Gastroesophageal sphincter (tissue), 4 donors: ENCODE measurements around the gene DMAP1. TPM values are rescaled to one million over a fixed set of nuclear protein-coding genes. Genes with fewer than 3 reads are reported as not detected.
A peak's percentile ranks its signal among the peaks of the same experiment; 100 is the strongest.

Experiments used
- ATAC-seq: fragments of 150-250 bp; one replicate; pipeline ENCODE4 v1.9.1; 2016; ENCODE audit warnings: mild to moderate bottlenecking, moderate library complexity
- H3K27ac ChIP-seq, 4 donors: fragments of 200-600 bp; sonication (generic) in 3 of 4; 1 replicate in 3 of 4; 2 replicates in 1 of 4; pipeline ENCODE4 v1.5.1; 2016 to 2019
- H3K27me3 ChIP-seq: fragments of 200-600 bp; sonication (generic); one replicate; pipeline ENCODE4 v1.5.1; 2019
- H3K36me3 ChIP-seq, 2 donors: fragments of 200-600 bp; sonication (generic); one replicate each; pipeline ENCODE4 v1.5.1; 2019; ENCODE audit warnings: control low read depth in 1 of 2
- H3K4me1 ChIP-seq, 3 donors: fragments of 200-600 bp; sonication (generic); 1 replicate in 2 of 3; 2 replicates in 1 of 3; pipeline ENCODE4 v1.5.1; 2016 to 2019; ENCODE audit warnings: control low read depth in 2 of 3
- H3K4me3 ChIP-seq, 2 donors: fragments of 200-600 bp; sonication (generic); one replicate each; pipeline ENCODE4 v1.5.1; 2019; ENCODE audit warnings: mild to moderate bottlenecking in 1 of 2, moderate library complexity in 1 of 2
- H3K9me3 ChIP-seq, 3 donors: fragments of 200-600 bp; sonication (generic); one replicate each; pipeline ENCODE4 v1.5.1; 2017 to 2019; ENCODE audit warnings: control low read depth in 2 of 3
- EP300 ChIP-seq: sonication (generic); formaldehyde crosslinking; IDR thresholded peaks from one replicate; pipeline ENCODE4 v1.6.1; 2017; ENCODE audit warnings: antibody characterized with exemption, mild to moderate bottlenecking
- POLR2A ChIP-seq, 2 donors: fragments of 450-650 bp; IDR thresholded peaks; one replicate each; pipeline ENCODE4 v1.6.1; 2017; ENCODE audit warnings: antibody characterized with exemption in 2 of 2, mild to moderate bottlenecking in 2 of 2, moderate library complexity in 1 of 2
- POLR2AphosphoS5 ChIP-seq: sonication (generic); formaldehyde crosslinking; IDR thresholded peaks from one replicate; pipeline ENCODE4 v1.6.1; 2017; ENCODE audit warnings: antibody characterized with exemption
- WGBS, 2 donors: methylation state at CpG; one replicate each; pipeline ENCODE4 v1.1.5; 2018; ENCODE audit warnings: low coverage in 1 of 2; 5-methylcytosine and 5-hydroxymethylcytosine counted together
- total RNA-seq, 4 donors: library from RNA; depleted of rRNA; stranded (reverse); fragments of >200 nt; gene quantifications; one replicate each; pipeline ENCODE4 v1.1.0, GENCODE V29; 2016
- TF ChIP-seq, protein P1 (sequence below), 4 experiments: fragments of 200-600 bp in 2 of 4; fragments of 450-650 bp in 2 of 4; sonication (generic) in 1 of 4; IDR thresholded peaks; one replicate each; pipeline ENCODE4 v1.5.1; 2017 to 2019; ENCODE audit warnings: antibody characterized with exemption in 4 of 4, mild to moderate bottlenecking in 2 of 4, moderate library complexity in 2 of 4

DMAP1 gene
- total RNA-seq, 4 donors from 2014 or later, result 28.0 to 37.1 (median 33.7) TPM

- Histone ChIP-seq H3K9me3 (no peaks in the 10 kb centered on the region), H3K27ac (no peak overlapping the region), H3K27me3 (peaks cover 6% of the 10 kb centered on the region), H3K4me1 (peaks cover 0 to 9% (median 5%) of the 10 kb centered on the region in 3 donors), H3K36me3 (no peaks in the 10 kb centered on the region), H3K4me3 (no peak overlapping the region)
- no peak for TF ChIP-seq POLR2A (IDR thresholded peaks at IDR 0.05)
- TF ChIP-seq, protein P1, sequence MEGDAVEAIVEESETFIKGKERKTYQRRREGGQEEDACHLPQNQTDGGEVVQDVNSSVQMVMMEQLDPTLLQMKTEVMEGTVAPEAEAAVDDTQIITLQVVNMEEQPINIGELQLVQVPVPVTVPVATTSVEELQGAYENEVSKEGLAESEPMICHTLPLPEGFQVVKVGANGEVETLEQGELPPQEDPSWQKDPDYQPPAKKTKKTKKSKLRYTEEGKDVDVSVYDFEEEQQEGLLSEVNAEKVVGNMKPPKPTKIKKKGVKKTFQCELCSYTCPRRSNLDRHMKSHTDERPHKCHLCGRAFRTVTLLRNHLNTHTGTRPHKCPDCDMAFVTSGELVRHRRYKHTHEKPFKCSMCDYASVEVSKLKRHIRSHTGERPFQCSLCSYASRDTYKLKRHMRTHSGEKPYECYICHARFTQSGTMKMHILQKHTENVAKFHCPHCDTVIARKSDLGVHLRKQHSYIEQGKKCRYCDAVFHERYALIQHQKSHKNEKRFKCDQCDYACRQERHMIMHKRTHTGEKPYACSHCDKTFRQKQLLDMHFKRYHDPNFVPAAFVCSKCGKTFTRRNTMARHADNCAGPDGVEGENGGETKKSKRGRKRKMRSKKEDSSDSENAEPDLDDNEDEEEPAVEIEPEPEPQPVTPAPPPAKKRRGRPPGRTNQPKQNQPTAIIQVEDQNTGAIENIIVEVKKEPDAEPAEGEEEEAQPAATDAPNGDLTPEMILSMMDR (IDR thresholded peaks at IDR 0.05), result no peak
- no peak for TF ChIP-seq POLR2AphosphoS5
- no peak for TF ChIP-seq EP300
- no peak for ATAC-seq
Observed at GRCh38 chr1:44208226-44208625, 5.0 kb upstream of the DMAP1 start.

DNA sequence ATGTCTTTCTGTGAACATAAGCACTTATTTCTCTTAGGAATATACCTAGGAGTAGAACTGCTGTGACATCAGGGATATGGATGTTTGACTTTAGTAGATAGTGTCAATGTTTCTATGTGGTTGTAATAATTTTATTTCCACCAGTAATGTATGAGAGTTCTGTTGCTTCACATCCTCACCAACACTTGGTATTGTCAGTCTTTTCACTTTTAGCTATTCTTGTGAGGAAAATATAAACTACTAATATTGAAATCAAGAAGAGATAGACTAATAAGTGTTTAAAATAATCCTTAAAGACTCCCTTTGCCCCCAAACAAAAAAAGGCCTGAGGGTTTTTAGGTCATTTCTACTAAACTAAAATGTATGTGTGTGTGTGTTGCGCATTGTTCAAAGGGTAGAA, 2.7 kb upstream of the DMAP1 start:
- peaks cover 6% of the 10 kb centered on the region for H3K27me3 ChIP-seq
- ATAC-seq, result no peak
- H3K4me3 ChIP-seq, result no peak overlapping the region
- 100% methylated on average over 1 of the region's 1 CpG for WGBS, 2 donors
- no peak overlapping the region for H3K27ac ChIP-seq
- peaks cover 0 to 13% of the 10 kb centered on the region in 2 donors for H3K36me3 ChIP-seq
- H3K9me3 ChIP-seq, result no peaks in the 10 kb centered on the region
- H3K4me1 ChIP-seq, result peaks cover 0 to 23% (median 13%) of the 10 kb centered on the region in 3 donors
- TF ChIP-seq, protein P1 (IDR thresholded peaks at IDR 0.05), result no peak
- TF ChIP-seq POLR2A (IDR thresholded peaks at IDR 0.05) (no peak), EP300 (no peak), POLR2AphosphoS5 (no peak)

- H3K9me3 ChIP-seq, result no peaks in the 10 kb centered on the region
- peaks cover 0 to 33% of the 10 kb centered on the region in 2 donors for H3K36me3 ChIP-seq
- peaks cover 0 to 28% (median 13%) of the 10 kb centered on the region in 3 donors for H3K4me1 ChIP-seq
- TF ChIP-seq, protein P1 (IDR thresholded peaks at IDR 0.05), result no peak
- TF ChIP-seq EP300, result no peak
- no peak for ATAC-seq
- WGBS, 2 donors, result 22 to 30% methylated on average over 4 to 6 of the region's 9 CpGs
- H3K27ac ChIP-seq, result peak overlapping the region; percentile 11 to 86 (median 82)
- no peaks in the 10 kb centered on the region for H3K27me3 ChIP-seq
- H3K4me3 ChIP-seq, result peak overlapping the region; percentile 52 to 66
Observed at GRCh38 chr1:44212355-44213221, 683 bp upstream of the DMAP1 start.

DNA sequence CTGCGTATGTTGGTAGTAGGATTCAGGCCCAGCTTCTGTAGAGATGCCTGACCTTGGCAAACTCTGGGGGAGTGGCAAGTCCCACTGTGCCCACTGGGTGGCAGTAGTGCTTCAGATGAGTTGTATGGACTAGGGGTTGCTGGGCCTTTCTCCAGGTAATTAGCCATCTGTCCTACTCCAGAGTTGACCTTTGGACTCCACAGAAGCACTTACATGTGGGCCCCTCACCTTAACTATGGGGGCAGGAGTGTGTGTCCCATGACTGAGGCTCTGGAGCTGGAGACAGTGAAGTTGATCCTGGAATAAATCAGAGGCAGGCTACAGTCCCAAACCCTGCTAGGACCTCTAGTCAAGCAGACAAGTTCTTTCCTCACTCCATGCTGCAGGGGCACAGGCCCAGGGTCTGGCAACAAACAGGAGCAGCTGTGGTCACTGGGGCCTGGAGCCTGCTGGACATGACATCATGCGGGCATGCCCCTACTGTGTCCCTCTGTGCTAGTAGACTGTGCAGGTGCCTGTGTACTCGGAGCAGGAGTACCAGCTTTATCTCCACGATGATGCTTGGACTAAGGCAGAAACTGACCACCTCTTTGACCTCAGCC, 4.6 kb downstream of the DMAP1 start:
- Histone ChIP-seq H3K4me1 (peaks cover 0 to 26% (median 9%) of the 10 kb centered on the region in 3 donors), H3K36me3 (peaks cover 0 to 86% of the 10 kb centered on the region in 2 donors), H3K9me3 (no peaks in the 10 kb centered on the region), H3K27me3 (no peaks in the 10 kb centered on the region), H3K27ac (peak overlapping the region in 2 of 4 donors; percentile 35 to 44), H3K4me3 (no peak overlapping the region)
- peak; percentile 42 for ATAC-seq
- WGBS, 2 donors, result 0% methylated on average over 1 of the region's 4 CpGs; no CpG with 5 or more reads in 1 of the 2 donors
- TF ChIP-seq EP300 (no peak), POLR2A (IDR thresholded peaks at IDR 0.05) (no peak)
- TF ChIP-seq, protein P1 (IDR thresholded peaks at IDR 0.05), result peak in 3 of 4 experiments; percentile 76 to 91 (median 77)
